Measurements from ENCODE around the gene PLSCR4. TPM values are rescaled to one million over a fixed set of nuclear protein-coding genes. Genes with fewer than 3 reads are reported as not detected.

The PLSCR4 gene
- total and polyA plus RNA-seq, 9 of the 15 experiments (the other 6 are each of a cell fraction or from before 2014, with no cell fraction given): 0.11 to 0.68 (median 0.21) TPM

GRCh38 chr3:146165877-146166276, 85.0 kb downstream of the PLSCR4 start (continued):
- no peak for TF ChIP-seq FOXP4 (CRISPR knock-in tag; IDR thresholded peaks at IDR 0.05; ENCODE audit: borderline replicate concordance)
- TF ChIP-seq MCM2 (IDR thresholded peaks at IDR 0.05; ENCODE audit: low read depth): no peak
- TF ChIP-seq MITF (IDR thresholded peaks at IDR 0.05): no peak
- TF ChIP-seq EHMT2 (IDR thresholded peaks at IDR 0.05): no peak
- TF ChIP-seq TCF15 (CRISPR knock-in tag; IDR thresholded peaks at IDR 0.05): no peak

GRCh38 chr3:146164971-146165769, 85.7 kb downstream of the PLSCR4 start:
- H4K20me1 ChIP-seq (replicated peaks; ENCODE audit: control insufficient read depth, insufficient read depth, low read length): no peaks in the 10 kb centered on the region
- no peak overlapping the region for H3K9ac ChIP-seq (ENCODE audit: insufficient read depth in 1 of 2, low read depth in 2 of 2, low read length in 2 of 2)
- peaks cover 2 to 17% of the 10 kb centered on the region in 2 experiments; a peak in 3 of 5 replicates for H3K27me3 ChIP-seq (ENCODE audit: control insufficient read depth in 2 of 2, insufficient read depth in 2 of 2, low read length in 2 of 2)
- no peak overlapping the region for H2AFZ ChIP-seq (ENCODE audit: low read depth, low read length)
- ChIA-PET POLR2A (no interaction called here), CTCF (ENCODE audit: low intra/inter-chr PET ratio) (no interaction called here)
- FAIRE-seq (no peak), ATAC-seq (no peak), DNase-seq (ENCODE audit: extremely low read depth in 1 of 4, low spot score in 3 of 4) (no peak)
- no peaks in the 10 kb centered on the region for H3K9me1 ChIP-seq (ENCODE audit: control insufficient read depth, insufficient read depth, low read length)
- peak; percentile 31; the same call in 1 of the 2 replicates for TF ChIP-seq SPI1 (IDR thresholded peaks at IDR 0.05; ENCODE audit: borderline replicate concordance, low read depth, low read length)
- no peak for TF ChIP-seq ASH1L (IDR thresholded peaks at IDR 0.05; ENCODE audit: borderline replicate concordance, low read depth, partially characterized antibody)
- 2% methylated on average over 7 of the region's 7 CpGs for WGBS (ENCODE audit: insufficient coverage, low coverage, missing lambda C conversion rate)
- H3K79me2 ChIP-seq (ENCODE audit: control insufficient read depth, insufficient read depth, low read length): no peaks in the 10 kb centered on the region
- intact Hi-C loops (cut with micrococcal nuclease): no loop called here
- no peaks in the 10 kb centered on the region for H3K36me3 ChIP-seq (ENCODE audit: control insufficient read depth, insufficient read depth, low read length)
- no peak overlapping the region for H3K27ac ChIP-seq (ENCODE audit: extremely low read depth, low read depth, low read length)
- no peak overlapping the region for H3K4me2 ChIP-seq (ENCODE audit: insufficient read depth, low read length)
- BruUV-seq (replicated peaks): no TSS peak
- peaks cover 0 to 9% of the 10 kb centered on the region in 2 experiments; a peak in 2 of 5 replicates for H3K4me1 ChIP-seq (replicated peaks in 1 of 2; ENCODE audit: control insufficient read depth in 2 of 2, insufficient read depth in 2 of 2, low read length in 2 of 2)
- in situ Hi-C loops (cut with MboI): no loop called here
- H3K9me3 ChIP-seq (replicated peaks; ENCODE audit: control insufficient read depth, insufficient read depth, low read depth, low read length): no peaks in the 10 kb centered on the region
- H3K4me3 ChIP-seq: no peak overlapping the region
